ENCODE data around the gene PHACTR1.

The PHACTR1 gene

DNA sequence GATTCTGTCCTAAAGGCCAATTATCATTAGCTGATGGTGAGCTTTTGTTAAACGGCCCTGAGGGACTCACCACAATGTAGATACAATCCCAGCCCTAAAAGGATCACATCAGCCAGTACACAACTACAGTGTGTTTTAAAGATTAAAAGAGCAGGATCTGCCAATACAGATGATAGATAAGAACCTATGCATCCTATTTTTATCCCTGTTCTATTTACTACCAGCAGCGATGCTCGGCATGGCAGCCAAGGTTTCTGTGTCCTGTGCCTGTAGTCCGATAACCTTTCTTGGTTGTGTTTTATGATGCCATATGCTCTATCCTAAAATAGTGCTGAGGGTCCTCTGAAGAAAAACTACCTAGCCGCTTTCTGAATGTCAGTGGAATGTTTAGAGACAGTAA, 289.4 kb downstream of the PHACTR1 start:
- TF ChIP-seq CTCF (IDR thresholded peaks at IDR 0.05; ENCODE audit: control insufficient read depth, insufficient read depth, low read depth, low read length, missing control alignments), result no peak
- H3K4me3 ChIP-seq (ENCODE audit: control insufficient read depth, low read depth, low read length), result no peak overlapping the region
- DNase-seq (ENCODE audit: low read depth), result no peak

- no peak for DNase-seq (ENCODE audit: low read depth)
- no peak overlapping the region for H3K4me3 ChIP-seq (ENCODE audit: control insufficient read depth, low read depth, low read length)
- TF ChIP-seq CTCF (IDR thresholded peaks at IDR 0.05; ENCODE audit: control insufficient read depth, insufficient read depth, low read depth, low read length, missing control alignments), result no peak
Measured at GRCh38 chr6:13006578-13007300, 290.2 kb downstream of the PHACTR1 start.

DNA sequence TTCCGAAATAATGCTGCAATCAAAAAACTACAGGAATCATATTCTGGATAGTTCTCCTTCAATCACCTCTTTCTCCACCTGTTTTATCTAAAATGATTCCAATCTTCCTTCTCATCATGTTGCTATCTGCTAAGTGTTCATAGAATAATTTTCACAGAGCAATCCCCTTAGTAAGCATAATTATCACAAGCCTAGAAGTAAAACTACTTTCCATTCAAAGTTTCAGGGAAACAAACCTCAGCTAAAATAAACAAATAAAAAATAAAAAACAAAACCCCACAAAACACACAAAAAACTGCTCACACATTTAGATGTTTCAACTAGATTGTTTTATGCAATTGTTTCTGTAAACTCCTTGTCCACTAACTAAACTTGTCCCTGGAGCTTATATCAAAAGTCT, 291.2 kb downstream of the PHACTR1 start:
- no peak for TF ChIP-seq CTCF (IDR thresholded peaks at IDR 0.05; ENCODE audit: control insufficient read depth, insufficient read depth, low read depth, low read length, missing control alignments)
- no peak for DNase-seq (ENCODE audit: low read depth)
- H3K4me3 ChIP-seq (ENCODE audit: control insufficient read depth, low read depth, low read length), result no peak overlapping the region

DNA sequence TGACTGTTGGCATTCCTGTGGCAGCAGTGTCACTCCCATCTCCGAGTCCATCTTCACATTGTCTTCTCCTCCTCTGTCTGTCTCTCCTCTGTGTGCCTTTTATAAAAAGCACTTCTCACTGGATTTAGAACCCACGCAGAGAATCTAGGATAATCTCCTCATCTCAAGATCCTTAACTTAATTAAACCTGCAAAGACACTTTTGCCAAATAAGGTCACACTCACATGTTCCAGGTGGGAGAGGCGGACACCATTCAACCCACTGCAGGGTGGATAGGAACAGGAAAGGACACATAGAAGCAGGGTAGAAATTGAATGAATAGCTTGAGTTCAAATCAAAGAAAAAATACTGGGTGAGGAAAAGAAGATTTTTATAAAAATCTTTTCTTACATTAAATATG, 292.5 kb downstream of the PHACTR1 start:
- DNase-seq (ENCODE audit: low read depth), result no peak
- no peak overlapping the region for H3K4me3 ChIP-seq (ENCODE audit: control insufficient read depth, low read depth, low read length)
- no peak for TF ChIP-seq CTCF (IDR thresholded peaks at IDR 0.05; ENCODE audit: control insufficient read depth, insufficient read depth, low read depth, low read length, missing control alignments)

DNA sequence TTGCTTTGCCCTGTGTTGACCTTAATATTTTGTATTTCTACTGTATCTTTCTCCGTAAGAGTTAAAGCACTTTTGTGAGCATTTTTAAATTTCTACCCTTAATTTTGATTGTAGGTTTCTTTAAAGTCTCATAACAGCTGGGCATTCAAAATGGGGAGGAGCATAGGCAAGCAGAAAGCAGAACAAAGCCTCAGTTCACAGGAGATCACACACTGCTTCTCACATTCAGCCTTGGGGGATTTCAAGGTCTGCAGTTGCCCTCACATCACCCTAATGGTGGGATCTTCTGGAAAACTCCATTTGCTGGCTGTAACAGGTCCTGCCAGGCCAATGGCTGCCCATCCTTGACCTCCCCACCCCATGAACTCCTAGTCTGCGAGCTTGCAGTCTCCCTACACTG, 292.9 kb downstream of the PHACTR1 start:
- TF ChIP-seq CTCF (IDR thresholded peaks at IDR 0.05; ENCODE audit: control insufficient read depth, insufficient read depth, low read depth, low read length, missing control alignments), result no peak

DNA sequence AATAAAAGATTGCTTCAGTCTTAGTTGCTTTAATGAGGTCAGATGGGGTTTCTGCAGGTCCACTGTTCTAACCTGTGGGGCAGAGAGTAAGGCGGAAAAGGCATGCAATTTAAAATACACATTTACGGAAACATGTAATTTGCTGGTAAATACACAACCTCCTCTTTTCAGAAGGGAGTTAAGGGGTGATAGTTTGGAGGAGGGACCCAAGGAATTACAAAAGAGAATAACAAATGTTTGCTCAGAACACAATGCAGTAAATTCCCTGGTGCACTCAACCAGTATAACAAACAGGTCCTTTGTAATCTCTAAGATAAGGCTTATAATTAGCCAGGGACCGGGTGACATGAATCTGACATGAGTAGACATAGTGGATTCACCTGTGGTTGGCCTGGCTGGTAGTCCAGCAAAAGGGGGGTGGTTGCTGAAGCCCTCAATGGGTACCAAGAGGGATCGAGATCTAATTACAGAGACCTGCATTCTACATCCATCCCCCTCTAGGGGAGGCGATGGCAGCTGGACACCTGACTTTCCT, 295.1 kb downstream of the PHACTR1 start:
- DNase-seq (ENCODE audit: low read depth), result no peak
- H3K4me3 ChIP-seq (ENCODE audit: control insufficient read depth, low read depth, low read length), result no peak overlapping the region
- TF ChIP-seq CTCF (IDR thresholded peaks at IDR 0.05; ENCODE audit: control insufficient read depth, insufficient read depth, low read depth, low read length, missing control alignments), result no peak

More for the DNA sequence above, 292.9 kb downstream of the PHACTR1 start:
- no peak overlapping the region for H3K4me3 ChIP-seq (ENCODE audit: control insufficient read depth, low read depth, low read length)
- DNase-seq (ENCODE audit: low read depth), result no peak

Data from AG09309 (cell line).